H1 (cell line): ENCODE results near the gene IFNB1. TPM values are rescaled to one million over a fixed set of nuclear protein-coding genes. Genes with fewer than 3 reads are reported as not detected.

Experiments used
- EGR1 ChIP-seq: IDR thresholded peaks from 2 replicates; pipeline ENCODE4 v1.6.1; 2011; ENCODE audit warnings: low read depth, low read length, borderline replicate concordance
- FOSL1 ChIP-seq: IDR thresholded peaks from 2 replicates; pipeline ENCODE4 v1.6.1; 2011; ENCODE audit warnings: mild to moderate bottlenecking, low read depth, low read length, moderate library complexity; ENCODE audit not compliant: insufficient read depth
- HDAC6 ChIP-seq: IDR thresholded peaks from one replicate; pipeline ENCODE4 v1.7.1; 2012; ENCODE audit warnings: low read depth, mild to moderate bottlenecking, inconsistent platforms, low read length, moderate library complexity
- JUN ChIP-seq: IDR thresholded peaks from 2 replicates; pipeline ENCODE4 v1.6.1; 2011; ENCODE audit warnings: low read depth, mild to moderate bottlenecking, improper control_type of control experiment, low read length
- KDM5A ChIP-seq: fragments of 200-600 bp; IDR thresholded peaks from 2 replicates; pipeline ENCODE4 v1.7.1; 2012; ENCODE audit warnings: mild to moderate bottlenecking, low read length, inconsistent platforms, mixed read lengths
- POLR2A ChIP-seq, 2 experiments: IDR thresholded peaks; 1 replicate in 1 of 2; 2 replicates in 1 of 2; pipeline ENCODE4 v1.6.1; 2011; ENCODE audit warnings: low read depth in 2 of 2, low read length in 2 of 2, mild to moderate bottlenecking in 2 of 2; ENCODE audit errors: control extremely low read depth in 1 of 2
- SP4 ChIP-seq: IDR thresholded peaks from 2 replicates; pipeline ENCODE4 v1.6.1; 2012; ENCODE audit warnings: low read length, inconsistent platforms
- polyA plus RNA-seq, 7 experiments: library from polyadenylated mRNA; depleted of rRNA in 3 of 7; stranded (reverse) in 5 of 7; unstranded in 2 of 7; fragments of >200 nt in 5 of 7; fragments of 200-250 nt in 2 of 7; gene quantifications; 1 replicate in 5 of 7; 2 replicates in 1 of 7; 4 replicates in 1 of 7; pipeline versions ENCODE4 v1.2.1 to v1.2.3, GENCODE V29; 2011 to 2013; ENCODE audit warnings: missing spikeins in 2 of 7, mixed read lengths in 2 of 7
- total RNA-seq: library from RNA; stranded (reverse); fragmentation: NEBNext Ultra II Directional; extraction: Animal tissue kit (Norgen Biotek cat#: 25700); gene quantifications from 2 replicates; pipeline ENCODE4 v1.2.1, GENCODE V29; 2021
- TF ChIP-seq, protein P1 (sequence below): fragments of 300-600 bp; sonication (generic); IDR thresholded peaks from 2 replicates; pipeline ENCODE4 v1.7.1; 2012; ENCODE audit warnings: low read length, moderate library complexity, mild to moderate bottlenecking, inconsistent platforms; ENCODE audit not compliant: insufficient replicate concordance
- TF ChIP-seq, protein P2 (sequence below): IDR thresholded peaks from 2 replicates; pipeline ENCODE4 v1.6.1; 2012; ENCODE audit warnings: low read length, inconsistent platforms
- TF ChIP-seq, protein P3 (sequence below): IDR thresholded peaks from 2 replicates; pipeline ENCODE4 v1.6.1; 2012; ENCODE audit warnings: inconsistent platforms

Gene IFNB1
- total and polyA plus RNA-seq, 2 of the 8 experiments (the other 6 are each of a cell fraction or from before 2014, with no cell fraction given): not detected

DNA sequence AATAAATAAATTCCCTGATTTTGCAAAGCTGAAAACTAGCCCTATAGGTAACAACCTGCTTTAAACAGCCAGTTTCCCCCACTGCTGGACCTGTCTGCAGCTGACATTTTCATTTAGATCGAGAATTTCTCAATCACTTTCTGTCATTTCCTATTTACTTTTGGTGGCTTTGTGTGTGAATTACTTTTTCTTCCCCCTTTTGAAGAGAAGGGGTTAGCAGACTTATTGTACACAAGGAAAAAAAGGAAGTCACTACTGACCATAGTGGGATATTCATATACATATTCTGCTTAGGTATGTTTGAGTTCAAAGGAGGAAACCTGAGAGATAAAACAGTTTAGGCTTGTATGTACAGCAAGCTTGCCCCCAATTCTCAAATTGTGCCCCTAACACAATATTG is 27.0 kb upstream of the IFNB1 start (continued):
- TF ChIP-seq, protein P1, sequence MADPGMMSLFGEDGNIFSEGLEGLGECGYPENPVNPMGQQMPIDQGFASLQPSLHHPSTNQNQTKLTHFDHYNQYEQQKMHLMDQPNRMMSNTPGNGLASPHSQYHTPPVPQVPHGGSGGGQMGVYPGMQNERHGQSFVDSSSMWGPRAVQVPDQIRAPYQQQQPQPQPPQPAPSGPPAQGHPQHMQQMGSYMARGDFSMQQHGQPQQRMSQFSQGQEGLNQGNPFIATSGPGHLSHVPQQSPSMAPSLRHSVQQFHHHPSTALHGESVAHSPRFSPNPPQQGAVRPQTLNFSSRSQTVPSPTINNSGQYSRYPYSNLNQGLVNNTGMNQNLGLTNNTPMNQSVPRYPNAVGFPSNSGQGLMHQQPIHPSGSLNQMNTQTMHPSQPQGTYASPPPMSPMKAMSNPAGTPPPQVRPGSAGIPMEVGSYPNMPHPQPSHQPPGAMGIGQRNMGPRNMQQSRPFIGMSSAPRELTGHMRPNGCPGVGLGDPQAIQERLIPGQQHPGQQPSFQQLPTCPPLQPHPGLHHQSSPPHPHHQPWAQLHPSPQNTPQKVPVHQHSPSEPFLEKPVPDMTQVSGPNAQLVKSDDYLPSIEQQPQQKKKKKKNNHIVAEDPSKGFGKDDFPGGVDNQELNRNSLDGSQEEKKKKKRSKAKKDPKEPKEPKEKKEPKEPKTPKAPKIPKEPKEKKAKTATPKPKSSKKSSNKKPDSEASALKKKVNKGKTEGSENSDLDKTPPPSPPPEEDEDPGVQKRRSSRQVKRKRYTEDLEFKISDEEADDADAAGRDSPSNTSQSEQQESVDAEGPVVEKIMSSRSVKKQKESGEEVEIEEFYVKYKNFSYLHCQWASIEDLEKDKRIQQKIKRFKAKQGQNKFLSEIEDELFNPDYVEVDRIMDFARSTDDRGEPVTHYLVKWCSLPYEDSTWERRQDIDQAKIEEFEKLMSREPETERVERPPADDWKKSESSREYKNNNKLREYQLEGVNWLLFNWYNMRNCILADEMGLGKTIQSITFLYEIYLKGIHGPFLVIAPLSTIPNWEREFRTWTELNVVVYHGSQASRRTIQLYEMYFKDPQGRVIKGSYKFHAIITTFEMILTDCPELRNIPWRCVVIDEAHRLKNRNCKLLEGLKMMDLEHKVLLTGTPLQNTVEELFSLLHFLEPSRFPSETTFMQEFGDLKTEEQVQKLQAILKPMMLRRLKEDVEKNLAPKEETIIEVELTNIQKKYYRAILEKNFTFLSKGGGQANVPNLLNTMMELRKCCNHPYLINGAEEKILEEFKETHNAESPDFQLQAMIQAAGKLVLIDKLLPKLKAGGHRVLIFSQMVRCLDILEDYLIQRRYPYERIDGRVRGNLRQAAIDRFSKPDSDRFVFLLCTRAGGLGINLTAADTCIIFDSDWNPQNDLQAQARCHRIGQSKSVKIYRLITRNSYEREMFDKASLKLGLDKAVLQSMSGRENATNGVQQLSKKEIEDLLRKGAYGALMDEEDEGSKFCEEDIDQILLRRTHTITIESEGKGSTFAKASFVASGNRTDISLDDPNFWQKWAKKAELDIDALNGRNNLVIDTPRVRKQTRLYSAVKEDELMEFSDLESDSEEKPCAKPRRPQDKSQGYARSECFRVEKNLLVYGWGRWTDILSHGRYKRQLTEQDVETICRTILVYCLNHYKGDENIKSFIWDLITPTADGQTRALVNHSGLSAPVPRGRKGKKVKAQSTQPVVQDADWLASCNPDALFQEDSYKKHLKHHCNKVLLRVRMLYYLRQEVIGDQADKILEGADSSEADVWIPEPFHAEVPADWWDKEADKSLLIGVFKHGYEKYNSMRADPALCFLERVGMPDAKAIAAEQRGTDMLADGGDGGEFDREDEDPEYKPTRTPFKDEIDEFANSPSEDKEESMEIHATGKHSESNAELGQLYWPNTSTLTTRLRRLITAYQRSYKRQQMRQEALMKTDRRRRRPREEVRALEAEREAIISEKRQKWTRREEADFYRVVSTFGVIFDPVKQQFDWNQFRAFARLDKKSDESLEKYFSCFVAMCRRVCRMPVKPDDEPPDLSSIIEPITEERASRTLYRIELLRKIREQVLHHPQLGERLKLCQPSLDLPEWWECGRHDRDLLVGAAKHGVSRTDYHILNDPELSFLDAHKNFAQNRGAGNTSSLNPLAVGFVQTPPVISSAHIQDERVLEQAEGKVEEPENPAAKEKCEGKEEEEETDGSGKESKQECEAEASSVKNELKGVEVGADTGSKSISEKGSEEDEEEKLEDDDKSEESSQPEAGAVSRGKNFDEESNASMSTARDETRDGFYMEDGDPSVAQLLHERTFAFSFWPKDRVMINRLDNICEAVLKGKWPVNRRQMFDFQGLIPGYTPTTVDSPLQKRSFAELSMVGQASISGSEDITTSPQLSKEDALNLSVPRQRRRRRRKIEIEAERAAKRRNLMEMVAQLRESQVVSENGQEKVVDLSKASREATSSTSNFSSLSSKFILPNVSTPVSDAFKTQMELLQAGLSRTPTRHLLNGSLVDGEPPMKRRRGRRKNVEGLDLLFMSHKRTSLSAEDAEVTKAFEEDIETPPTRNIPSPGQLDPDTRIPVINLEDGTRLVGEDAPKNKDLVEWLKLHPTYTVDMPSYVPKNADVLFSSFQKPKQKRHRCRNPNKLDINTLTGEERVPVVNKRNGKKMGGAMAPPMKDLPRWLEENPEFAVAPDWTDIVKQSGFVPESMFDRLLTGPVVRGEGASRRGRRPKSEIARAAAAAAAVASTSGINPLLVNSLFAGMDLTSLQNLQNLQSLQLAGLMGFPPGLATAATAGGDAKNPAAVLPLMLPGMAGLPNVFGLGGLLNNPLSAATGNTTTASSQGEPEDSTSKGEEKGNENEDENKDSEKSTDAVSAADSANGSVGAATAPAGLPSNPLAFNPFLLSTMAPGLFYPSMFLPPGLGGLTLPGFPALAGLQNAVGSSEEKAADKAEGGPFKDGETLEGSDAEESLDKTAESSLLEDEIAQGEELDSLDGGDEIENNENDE: no peak
- no peak for TF ChIP-seq FOSL1
- TF ChIP-seq EGR1: no peak
- TF ChIP-seq, protein P2, sequence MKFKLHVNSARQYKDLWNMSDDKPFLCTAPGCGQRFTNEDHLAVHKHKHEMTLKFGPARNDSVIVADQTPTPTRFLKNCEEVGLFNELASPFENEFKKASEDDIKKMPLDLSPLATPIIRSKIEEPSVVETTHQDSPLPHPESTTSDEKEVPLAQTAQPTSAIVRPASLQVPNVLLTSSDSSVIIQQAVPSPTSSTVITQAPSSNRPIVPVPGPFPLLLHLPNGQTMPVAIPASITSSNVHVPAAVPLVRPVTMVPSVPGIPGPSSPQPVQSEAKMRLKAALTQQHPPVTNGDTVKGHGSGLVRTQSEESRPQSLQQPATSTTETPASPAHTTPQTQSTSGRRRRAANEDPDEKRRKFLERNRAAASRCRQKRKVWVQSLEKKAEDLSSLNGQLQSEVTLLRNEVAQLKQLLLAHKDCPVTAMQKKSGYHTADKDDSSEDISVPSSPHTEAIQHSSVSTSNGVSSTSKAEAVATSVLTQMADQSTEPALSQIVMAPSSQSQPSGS: no peak
- TF ChIP-seq SP4: no peak
- TF ChIP-seq, protein P3, sequence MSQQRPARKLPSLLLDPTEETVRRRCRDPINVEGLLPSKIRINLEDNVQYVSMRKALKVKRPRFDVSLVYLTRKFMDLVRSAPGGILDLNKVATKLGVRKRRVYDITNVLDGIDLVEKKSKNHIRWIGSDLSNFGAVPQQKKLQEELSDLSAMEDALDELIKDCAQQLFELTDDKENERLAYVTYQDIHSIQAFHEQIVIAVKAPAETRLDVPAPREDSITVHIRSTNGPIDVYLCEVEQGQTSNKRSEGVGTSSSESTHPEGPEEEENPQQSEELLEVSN: no peak
- no peak for TF ChIP-seq HDAC6
- TF ChIP-seq KDM5A: no peak
- TF ChIP-seq POLR2A (IDR thresholded peaks at IDR 0.05; ENCODE audit: control extremely low read depth in 1 of 2, low read depth in 2 of 2, low read length in 2 of 2): no peak
- no peak for TF ChIP-seq JUN
